A549 (cell line): ENCODE measurements around the gene KAT6B. TPM values are rescaled to one million over a fixed set of nuclear protein-coding genes. Genes with fewer than 3 reads are reported as not detected.

Experiments
- ATAC-seq, 2 experiments: fragments of 200-7000 bp in 1 of 2; fragments of >200 bp in 1 of 2; cut with Nextera tagmentation in 1 of 2; cut with Tn5 transposase in 1 of 2; 3 replicates each; pipeline versions ENCODE4 v1.8.0 to v1.9.1; 2018 to 2020; ENCODE audit warnings: mild to moderate bottlenecking in 1 of 2, moderate library complexity in 1 of 2
- CTCF ChIA-PET: fragments of 300-600 bp; sonication (Branson Sonifier 250); formaldehyde crosslinking; extraction: SDS; loops from one replicate; lab custom pipeline; 2021; ENCODE audit warnings: antibody characterized with exemption, inconsistent platforms; lab: Yijun Ruan, JAX
- POLR2A ChIA-PET: fragments of 350-600 bp; formaldehyde crosslinking; extraction: SDS; loops from one replicate; lab custom pipeline; 2021; ENCODE audit warnings: antibody characterized with exemption, inconsistent platforms; lab: Yijun Ruan, JAX
- DNase-seq, 2 experiments: peaks; one replicate each; pipeline versions ENCODE4 v3.0.0 to v3.0.0-alpha.2; 2011 to 2016; ENCODE audit warnings: low read depth in 1 of 2, low spot score in 1 of 2
- FAIRE-seq: peaks from 2 replicates; lab custom pipeline; 2011; peaks lifted over from hg19 to GRCh38; lab: Jason Lieb, UNC
- H3K27ac ChIP-seq, 2 experiments: fragments of >200 bp; sonication (Bioruptor Twin); formaldehyde crosslinking; 3 replicates each; pipeline ENCODE4 v1.5.1; 2016 to 2017
- H3K4me1 ChIP-seq: fragments of >200 bp; sonication (Bioruptor Twin); formaldehyde crosslinking; 3 replicates; pipeline ENCODE4 v1.6.1; 2016
- H3K4me2 ChIP-seq: fragments of >200 bp; sonication (Bioruptor Twin); formaldehyde crosslinking; 3 replicates; pipeline ENCODE4 v1.6.1; 2016
- H3K4me3 ChIP-seq: fragments of >200 bp; sonication (Bioruptor Twin); formaldehyde crosslinking; 3 replicates; pipeline ENCODE4 v1.5.1; 2016
- H3K9me3 ChIP-seq: fragments of >200 bp; sonication (Bioruptor Twin); formaldehyde crosslinking; 3 replicates; pipeline ENCODE4 v1.6.1; 2016
- ATOH8 ChIP-seq: fragments of 250-450 bp; sonication (Bioruptor Pico); IDR thresholded peaks from 2 replicates; pipeline ENCODE4 v1.5.0; 2020; ENCODE audit warnings: low read depth, mild to moderate bottlenecking, moderate library complexity
- BHLHE40 ChIP-seq: IDR thresholded peaks from 2 replicates; pipeline ENCODE4 v1.6.1; 2012; ENCODE audit warnings: low read depth, low read length, inconsistent platforms
- EHF ChIP-seq: fragments of 250-450 bp; sonication (Bioruptor Pico); IDR thresholded peaks from 2 replicates; pipeline ENCODE4 v1.5.0; 2020; ENCODE audit warnings: mild to moderate bottlenecking
- EP300 ChIP-seq, 2 experiments: fragments of >200 bp; sonication (Bioruptor Twin); formaldehyde crosslinking; IDR thresholded peaks; 2 replicates in 1 of 2; 3 replicates in 1 of 2; pipeline ENCODE4 v1.6.1; 2016 to 2017
- ESRRA ChIP-seq: fragments of 150-350 bp; IDR thresholded peaks from 2 replicates; pipeline ENCODE4 v1.6.1; 2014; ENCODE audit warnings: mild to moderate bottlenecking, low read length, borderline replicate concordance
- FOXS1 ChIP-seq: fragments of 250-450 bp; sonication (Bioruptor Pico); IDR thresholded peaks from 2 replicates; pipeline ENCODE4 v1.5.0; 2020; ENCODE audit warnings: mild to moderate bottlenecking, moderate library complexity
- HES2 ChIP-seq: fragments of >200 bp; sonication (Bioruptor Twin); formaldehyde crosslinking; IDR thresholded peaks from 2 replicates; pipeline ENCODE4 v1.6.1; 2016
- HEYL ChIP-seq: fragments of 250-450 bp; sonication (Bioruptor Pico); IDR thresholded peaks from 2 replicates; pipeline ENCODE4 v1.8.0; 2021; ENCODE audit warnings: mild to moderate bottlenecking, moderate library complexity
- HMGXB4 ChIP-seq: fragments of 250-450 bp; sonication (Bioruptor Pico); IDR thresholded peaks from 2 replicates; pipeline ENCODE4 v1.5.0; 2021; ENCODE audit warnings: mild to moderate bottlenecking, moderate library complexity, borderline replicate concordance
- HOXA7 ChIP-seq: fragments of 250-450 bp; sonication (Bioruptor Pico); IDR thresholded peaks from 2 replicates; pipeline ENCODE4 v1.5.0; 2020; ENCODE audit warnings: mild to moderate bottlenecking, moderate library complexity
- HOXB13 ChIP-seq: fragments of 250-450 bp; sonication (Bioruptor Pico); IDR thresholded peaks from 2 replicates; pipeline ENCODE4 v1.5.0; 2020; ENCODE audit warnings: low read depth, mild to moderate bottlenecking, moderate library complexity
- JUNB ChIP-seq: fragments of >200 bp; sonication (Bioruptor Twin); formaldehyde crosslinking; IDR thresholded peaks from 2 replicates; pipeline ENCODE4 v1.6.1; 2016
- MAFK ChIP-seq: fragments of 450-650 bp; IDR thresholded peaks from 2 replicates; pipeline ENCODE4 v1.6.1; 2014; ENCODE audit not compliant: partially characterized antibody
- MAX ChIP-seq: IDR thresholded peaks from 2 replicates; pipeline ENCODE4 v1.6.1; 2012
- MAZ ChIP-seq: fragments of 150-350 bp; IDR thresholded peaks from 2 replicates; pipeline ENCODE4 v1.6.1; 2014; ENCODE audit warnings: antibody characterized with exemption, low read depth, low read length, borderline replicate concordance
- NR3C1 ChIP-seq: fragments of >200 bp; sonication (Bioruptor Twin); formaldehyde crosslinking; IDR thresholded peaks from 3 replicates; pipeline ENCODE4 v1.6.1; 2017
- POLR2AphosphoS2 ChIP-seq: conservative IDR thresholded peaks from 2 replicates; pipeline ENCODE4 v1.6.1; 2012; ENCODE audit warnings: low read length, improper control_type of control experiment, inconsistent platforms
- RNF2 ChIP-seq: fragments of 200-600 bp; sonication (generic); IDR thresholded peaks from 2 replicates; pipeline ENCODE4 v1.6.1; 2016; ENCODE audit warnings: low read depth, mild to moderate bottlenecking, antibody characterized with exemption, moderate library complexity, borderline replicate concordance
- TFCP2L1 ChIP-seq: fragments of 250-450 bp; sonication (Bioruptor Pico); IDR thresholded peaks from 2 replicates; pipeline ENCODE4 v1.5.0; 2021; ENCODE audit warnings: mild to moderate bottlenecking
- TP53 ChIP-seq: fragments of 250-450 bp; sonication (Bioruptor Pico); IDR thresholded peaks from 2 replicates; pipeline ENCODE4 v1.5.0; 2021; ENCODE audit warnings: mild to moderate bottlenecking, moderate library complexity
- ZC3H11A ChIP-seq: fragments of 450-650 bp; IDR thresholded peaks from 2 replicates; pipeline ENCODE4 v1.6.1; 2014; ENCODE audit warnings: antibody characterized with exemption, mild to moderate bottlenecking
- WGBS: methylation state at CpG from one replicate; pipeline ENCODE4 v1.1.6; 2017; ENCODE audit errors: missing lambda C conversion rate; 5-methylcytosine and 5-hydroxymethylcytosine counted together
- polyA plus RNA-seq, 4 experiments: library from polyadenylated mRNA; depleted of rRNA in 3 of 4; stranded (reverse); fragments of >200 nt; fragmentation: RNase III in 1 of 4; extraction: RNeasy Plus Mini Kit Qiagen cat#74134 plus additional on column Dnase treatment in 1 of 4; gene quantifications; 2 replicates in 3 of 4; 3 replicates in 1 of 4; pipeline ENCODE4 v1.2.3, GENCODE V29; 2011 to 2017

The KAT6B gene
- polyA plus RNA-seq, 2 of the 4 experiments (the other 2 are of a cell fraction), result 5.6 to 5.7 TPM

GRCh38 chr10:74947781-74948401 is 121.5 kb downstream of the KAT6B start:
- DNase-seq (no peak), FAIRE-seq (no peak), ATAC-seq (no peak)
- CTCF ChIA-PET, result interaction anchor here (1.1 kb wide), 1 partner anchor 19 kb away, joined by 3 read pairs; no protein-coding TSS in a partner anchor
- 49% methylated on average over 1 of the region's 1 CpG for WGBS
- no peak for TF ChIP-seq JUNB
- Histone ChIP-seq H3K27ac (no peak overlapping the region), H3K9me3 (no peaks in the 10 kb centered on the region), H3K4me3 (no peak overlapping the region), H3K4me1 (peaks cover 13% of the 10 kb centered on the region; the same call in 2 of the 3 replicates), H3K4me2 (no peak overlapping the region)
- POLR2A ChIA-PET, result no interaction called here

- H3K27ac ChIP-seq, result no peak overlapping the region
Measured at GRCh38 chr10:74949034-74949832, 122.8 kb downstream of the KAT6B start.

GRCh38 chr10:74949843-74950765 is 123.7 kb downstream of the KAT6B start:
- TF ChIP-seq BHLHE40, result no peak
- no peak for TF ChIP-seq EP300 (IDR thresholded peaks at IDR 0.05)
- no peak for TF ChIP-seq RNF2
- TF ChIP-seq MAX, result no peak
- TF ChIP-seq TP53 (CRISPR knock-in tag), result no peak
- no peak for TF ChIP-seq MAZ
- no peak for TF ChIP-seq ATOH8
- no peak for TF ChIP-seq MAFK
- TF ChIP-seq ZC3H11A, result no peak
- TF ChIP-seq HES2, result no peak
- no peak for TF ChIP-seq HOXB13 (CRISPR knock-in tag)
- TF ChIP-seq NR3C1, result no peak
- no peak for TF ChIP-seq EHF
- TF ChIP-seq FOXS1, result no peak
- no peak for TF ChIP-seq HOXA7 (CRISPR knock-in tag)
- no peak for TF ChIP-seq HMGXB4 (CRISPR knock-in tag)
- no peak for TF ChIP-seq POLR2AphosphoS2
- no peak for TF ChIP-seq HEYL (CRISPR knock-in tag)
- TF ChIP-seq ESRRA, result no peak
- 90% methylated on average over 8 of the region's 8 CpGs for WGBS
- Histone ChIP-seq H3K4me1 (peaks cover 13% of the 10 kb centered on the region; the same call in 2 of the 3 replicates), H3K4me3 (no peak overlapping the region), H3K27ac (no peak overlapping the region), H3K9me3 (no peaks in the 10 kb centered on the region), H3K4me2 (no peak overlapping the region)
- ChIA-PET CTCF (no interaction called here), POLR2A (no interaction called here)
- DNase-seq (no peak), ATAC-seq (no peak), FAIRE-seq (no peak)

More at GRCh38 chr10:74949034-74949832, 122.8 kb downstream of the KAT6B start:
- ChIA-PET CTCF (interaction anchor here (0.6 kb wide), 1 partner anchor 72 kb away, joined by 4 read pairs; no protein-coding TSS in a partner anchor), POLR2A (no interaction called here)
- peak; percentile 62 for TF ChIP-seq MAFK
- no peak for TF ChIP-seq TFCP2L1
- H3K4me3 ChIP-seq, result no peak overlapping the region
- WGBS, result 82% methylated on average over 5 of the region's 5 CpGs
- no peak for FAIRE-seq
- ATAC-seq, result no peak
- peaks cover 13% of the 10 kb centered on the region; the same call in 2 of the 3 replicates for H3K4me1 ChIP-seq
- no peak for DNase-seq
- H3K4me2 ChIP-seq, result no peak overlapping the region
- H3K9me3 ChIP-seq, result no peaks in the 10 kb centered on the region
